Choroid plexus epithelial cell (primary cell): ENCODE data around the gene SRRM1.

Experiments used
- DNase-seq: peaks from one replicate; pipeline ENCODE4 v3.0.0-alpha.2; 2010; ENCODE audit warnings: low read depth
- H3K4me3 ChIP-seq: 2 replicates; pipeline ENCODE4 v1.5.1; 2011; ENCODE audit warnings: low read depth, mild to moderate bottlenecking, control low read depth, low read length, moderate library complexity
- TF ChIP-seq, protein P1 (sequence below): conservative IDR thresholded peaks from 2 replicates; pipeline ENCODE4 v1.5.1; 2011; ENCODE audit warnings: low read depth, mild to moderate bottlenecking, control low read depth, inconsistent platforms, low read length, moderate library complexity

The SRRM1 gene

GRCh38 chr1:24643363-24644099, 429 bp downstream of the SRRM1 start:
- DNase-seq: no peak
- TF ChIP-seq, protein P1, sequence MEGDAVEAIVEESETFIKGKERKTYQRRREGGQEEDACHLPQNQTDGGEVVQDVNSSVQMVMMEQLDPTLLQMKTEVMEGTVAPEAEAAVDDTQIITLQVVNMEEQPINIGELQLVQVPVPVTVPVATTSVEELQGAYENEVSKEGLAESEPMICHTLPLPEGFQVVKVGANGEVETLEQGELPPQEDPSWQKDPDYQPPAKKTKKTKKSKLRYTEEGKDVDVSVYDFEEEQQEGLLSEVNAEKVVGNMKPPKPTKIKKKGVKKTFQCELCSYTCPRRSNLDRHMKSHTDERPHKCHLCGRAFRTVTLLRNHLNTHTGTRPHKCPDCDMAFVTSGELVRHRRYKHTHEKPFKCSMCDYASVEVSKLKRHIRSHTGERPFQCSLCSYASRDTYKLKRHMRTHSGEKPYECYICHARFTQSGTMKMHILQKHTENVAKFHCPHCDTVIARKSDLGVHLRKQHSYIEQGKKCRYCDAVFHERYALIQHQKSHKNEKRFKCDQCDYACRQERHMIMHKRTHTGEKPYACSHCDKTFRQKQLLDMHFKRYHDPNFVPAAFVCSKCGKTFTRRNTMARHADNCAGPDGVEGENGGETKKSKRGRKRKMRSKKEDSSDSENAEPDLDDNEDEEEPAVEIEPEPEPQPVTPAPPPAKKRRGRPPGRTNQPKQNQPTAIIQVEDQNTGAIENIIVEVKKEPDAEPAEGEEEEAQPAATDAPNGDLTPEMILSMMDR: no peak

DNA sequence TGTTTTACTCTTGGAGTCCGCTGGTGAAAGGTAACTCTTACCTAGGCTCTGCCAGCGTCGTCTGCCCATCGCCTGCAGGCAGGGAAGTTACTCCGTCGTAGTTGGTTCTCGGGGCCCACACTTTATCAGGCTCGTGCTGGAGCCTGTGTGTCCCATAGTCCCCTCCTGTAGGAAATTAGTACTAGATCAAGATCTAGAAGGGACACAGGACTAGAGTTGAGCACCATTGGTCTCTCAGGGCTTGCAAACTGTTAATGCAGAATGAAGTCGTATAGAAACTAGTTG, 940 bp downstream of the SRRM1 start:
- H3K4me3 ChIP-seq: peak overlapping the region; percentile 76
- DNase-seq: peak; percentile 9
- TF ChIP-seq, protein P1: no peak

More at GRCh38 chr1:24643363-24644099, 429 bp downstream of the SRRM1 start:
- H3K4me3 ChIP-seq: peak overlapping the region; percentile 76

GRCh38 chr1:24648919-24649318, 5.8 kb downstream of the SRRM1 start:
- no peak overlapping the region for H3K4me3 ChIP-seq
- no peak for DNase-seq
- TF ChIP-seq, protein P1: no peak

DNA sequence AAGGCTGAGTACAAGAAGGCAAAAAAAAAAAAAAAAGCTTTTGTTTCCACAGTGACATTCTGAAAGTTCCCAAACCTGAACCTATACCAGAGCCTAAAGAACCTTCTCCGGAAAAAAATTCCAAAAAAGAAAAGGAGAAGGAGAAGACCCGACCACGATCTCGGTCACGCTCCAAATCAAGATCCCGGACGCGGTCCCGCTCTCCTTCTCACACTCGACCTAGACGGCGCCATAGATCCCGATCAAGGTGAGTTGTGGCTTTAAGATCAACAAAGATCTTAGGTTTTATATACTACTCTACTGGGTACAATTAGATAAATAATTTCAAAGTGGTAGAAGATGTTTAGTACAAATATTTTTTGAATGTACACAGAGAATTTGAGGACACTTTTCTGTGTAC, 9.3 kb downstream of the SRRM1 start:
- DNase-seq: no peak
- TF ChIP-seq, protein P1: no peak
- no peak overlapping the region for H3K4me3 ChIP-seq

GRCh38 chr1:24654010-24654409, 10.9 kb downstream of the SRRM1 start:
- TF ChIP-seq, protein P1: no peak

GRCh38 chr1:24656046-24656445, 12.9 kb downstream of the SRRM1 start:
- H3K4me3 ChIP-seq: no peak overlapping the region
- no peak for DNase-seq
- TF ChIP-seq, protein P1: no peak

More at GRCh38 chr1:24654010-24654409, 10.9 kb downstream of the SRRM1 start:
- no peak for DNase-seq
- H3K4me3 ChIP-seq: no peak overlapping the region

DNA sequence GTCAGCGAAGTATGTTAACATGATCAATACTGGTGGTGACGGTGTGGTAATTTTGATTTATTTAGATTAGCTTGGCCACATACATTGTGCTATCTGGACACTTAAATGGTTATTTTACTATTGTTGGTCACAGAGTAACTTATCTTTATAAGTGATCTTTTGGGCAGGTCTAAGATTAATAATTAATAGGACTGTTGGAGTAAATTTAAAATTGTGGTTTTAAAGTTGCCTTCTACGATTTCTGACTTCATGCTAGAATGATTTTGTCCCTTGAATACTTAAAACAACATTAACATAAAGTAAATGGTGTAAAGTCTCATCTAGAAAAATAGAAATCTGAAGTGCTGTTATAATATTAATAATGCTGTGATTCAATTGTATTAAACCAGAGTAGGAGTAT, 14.7 kb downstream of the SRRM1 start:
- DNase-seq: no peak
- TF ChIP-seq, protein P1: no peak
- no peak overlapping the region for H3K4me3 ChIP-seq
